Nephron (organoid): ENCODE data around the gene LPAR1.
A peak's percentile ranks its signal among the peaks of the same experiment; 100 is the strongest.

ENCODE experiments used
- H3K27ac Mint-ChIP-seq, 3 experiments: 2 replicates each; pipeline ENCODE4 v1.8.0; 2020; ENCODE audit warnings: mixed read lengths in 3 of 3, mild to moderate bottlenecking in 2 of 3, moderate library complexity in 1 of 3
- H3K27me3 Mint-ChIP-seq: 2 replicates; pipeline ENCODE4 v1.8.0; 2021; ENCODE audit warnings: low read depth, mild to moderate bottlenecking, moderate library complexity, mixed read lengths
- H3K36me3 Mint-ChIP-seq: 2 replicates; pipeline ENCODE4 v1.8.0; 2020; ENCODE audit warnings: low read depth, mixed read lengths
- H3K4me1 Mint-ChIP-seq: 2 replicates; pipeline ENCODE4 v1.8.0; 2020; ENCODE audit warnings: mixed read lengths
- H3K4me3 Mint-ChIP-seq, 3 experiments: 2 replicates each; pipeline ENCODE4 v1.8.0; 2020; ENCODE audit warnings: mild to moderate bottlenecking in 3 of 3, mixed read lengths in 3 of 3, moderate library complexity in 2 of 3
- H3K9me3 Mint-ChIP-seq: 2 replicates; pipeline ENCODE4 v1.8.0; 2020; ENCODE audit warnings: mixed read lengths
- CTCF ChIP-seq, 3 experiments: fragments of 200-600 bp; sonication (generic); IDR thresholded peaks; one replicate each; pipeline ENCODE4 v1.5.0; 2021; ENCODE audit warnings: antibody characterized with exemption in 3 of 3; ENCODE audit not compliant: unreplicated experiment in 3 of 3

The LPAR1 gene

DNA sequence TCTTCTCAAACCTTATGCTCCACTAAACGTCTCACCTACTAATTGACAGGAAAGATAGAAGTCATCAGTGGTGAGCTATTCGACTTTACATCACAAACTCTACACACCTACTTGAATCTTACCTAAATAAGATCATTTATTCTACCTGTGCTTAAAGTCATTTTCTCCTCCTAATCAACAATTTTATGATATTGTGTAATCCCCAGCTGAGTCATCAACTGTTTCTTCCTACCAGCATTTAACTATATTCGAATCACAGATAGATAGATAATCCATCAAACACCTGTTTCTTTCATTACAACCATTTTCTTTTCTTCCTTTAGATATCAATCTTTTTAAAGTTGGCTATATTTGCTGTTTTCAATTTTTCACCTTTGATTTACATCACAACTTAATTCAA lies 181.5 kb downstream of the LPAR1 start:
- Mint-ChIP-seq H3K4me3 (no peak overlapping the region), H3K4me1 (peaks cover 6% of the 10 kb centered on the region), H3K36me3 (peaks cover 12% of the 10 kb centered on the region), H3K9me3 (peaks cover 48% of the 10 kb centered on the region), H3K27me3 (no peaks in the 10 kb centered on the region), H3K27ac (no peak overlapping the region)
- TF ChIP-seq CTCF (IDR thresholded peaks at IDR 0.05; ENCODE audit: unreplicated experiment in 3 of 3), result no peak

- Mint-ChIP-seq H3K4me1 (peaks cover 8% of the 10 kb centered on the region), H3K27me3 (no peaks in the 10 kb centered on the region), H3K9me3 (peaks cover 15% of the 10 kb centered on the region), H3K4me3 (no peak overlapping the region), H3K27ac (no peak overlapping the region), H3K36me3 (no peaks in the 10 kb centered on the region)
- TF ChIP-seq CTCF (IDR thresholded peaks at IDR 0.05; ENCODE audit: unreplicated experiment in 3 of 3), result no peak
These were observed 187.7 kb downstream of the LPAR1 start for GRCh38 chr9:110850401-110851135.

DNA sequence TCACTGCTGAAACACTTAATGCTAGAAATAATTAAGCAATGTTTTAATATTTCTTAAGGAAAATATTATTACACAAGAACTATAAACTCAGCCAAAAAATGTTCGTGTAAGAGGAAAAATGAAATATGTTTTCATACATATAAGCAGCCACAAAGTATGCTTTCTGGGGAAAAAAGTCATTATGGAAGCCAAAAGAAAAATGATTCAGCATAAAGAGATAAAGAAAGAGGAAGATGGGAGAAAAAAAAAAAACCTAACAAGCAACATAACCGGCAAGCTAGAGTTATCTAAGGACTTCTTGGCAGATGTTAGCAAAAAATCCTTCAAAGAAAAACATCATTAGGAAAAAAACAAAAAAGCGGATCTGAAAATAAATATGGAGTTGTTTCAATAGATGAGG lies 190.6 kb downstream of the LPAR1 start:
- no peaks in the 10 kb centered on the region for H3K36me3 Mint-ChIP-seq
- no peak for TF ChIP-seq CTCF (IDR thresholded peaks at IDR 0.05; ENCODE audit: unreplicated experiment in 3 of 3)
- H3K27me3 Mint-ChIP-seq, result no peaks in the 10 kb centered on the region
- H3K4me1 Mint-ChIP-seq, result peaks cover 8% of the 10 kb centered on the region
- H3K27ac Mint-ChIP-seq, result peak overlapping the region; percentile 1 to 70 (median 10)
- no peak overlapping the region for H3K4me3 Mint-ChIP-seq
- no peaks in the 10 kb centered on the region for H3K9me3 Mint-ChIP-seq

GRCh38 chr9:110846215-110846614 lies 192.1 kb downstream of the LPAR1 start:
- TF ChIP-seq CTCF (IDR thresholded peaks at IDR 0.05; ENCODE audit: unreplicated experiment in 3 of 3), result no peak
- Mint-ChIP-seq H3K9me3 (no peaks in the 10 kb centered on the region), H3K27me3 (no peaks in the 10 kb centered on the region), H3K36me3 (no peaks in the 10 kb centered on the region), H3K27ac (no peak overlapping the region), H3K4me1 (peaks cover 8% of the 10 kb centered on the region), H3K4me3 (no peak overlapping the region)

- Mint-ChIP-seq H3K36me3 (no peaks in the 10 kb centered on the region), H3K27me3 (no peaks in the 10 kb centered on the region), H3K4me1 (peaks cover 8% of the 10 kb centered on the region), H3K27ac (no peak overlapping the region), H3K9me3 (no peaks in the 10 kb centered on the region), H3K4me3 (no peak overlapping the region)
- no peak for TF ChIP-seq CTCF (IDR thresholded peaks at IDR 0.05; ENCODE audit: unreplicated experiment in 3 of 3)
These were observed 194.1 kb downstream of the LPAR1 start for GRCh38 chr9:110844121-110844520.

DNA sequence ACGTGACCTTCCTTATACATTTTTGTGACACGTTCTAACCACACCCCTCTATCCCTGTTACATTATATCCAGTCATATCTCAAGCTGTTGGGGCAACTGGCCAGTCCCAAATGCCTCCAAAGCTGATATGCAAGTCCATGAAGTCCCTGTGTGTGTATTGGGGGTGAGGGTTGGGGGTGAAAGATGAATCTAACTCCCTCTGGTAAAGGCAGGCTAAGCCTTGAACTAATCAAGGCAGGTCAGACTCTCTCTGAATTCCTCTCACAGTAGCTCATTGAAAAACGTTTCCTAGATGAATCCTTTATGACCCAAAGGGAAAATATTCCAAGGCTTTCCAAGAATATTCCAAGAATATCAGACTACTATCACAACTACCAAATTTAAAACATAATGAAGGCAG lies 195.3 kb downstream of the LPAR1 start:
- TF ChIP-seq CTCF (IDR thresholded peaks at IDR 0.05; ENCODE audit: unreplicated experiment in 3 of 3), result no peak
- H3K4me3 Mint-ChIP-seq, result no peak overlapping the region
- H3K4me1 Mint-ChIP-seq, result peaks cover 8% of the 10 kb centered on the region
- H3K9me3 Mint-ChIP-seq, result no peaks in the 10 kb centered on the region
- H3K36me3 Mint-ChIP-seq, result no peaks in the 10 kb centered on the region
- H3K27ac Mint-ChIP-seq, result no peak overlapping the region
- no peaks in the 10 kb centered on the region for H3K27me3 Mint-ChIP-seq
